ENCODE measurements around the gene NYNRIN. TPM values are rescaled to one million over a fixed set of nuclear protein-coding genes. Genes with fewer than 3 reads are reported as not detected.
"Not testable (repeated sequence)": the region's sequence is repeated elsewhere in the genome, so short reads cannot be mapped to it uniquely, and the experiment has no call there.

Gene NYNRIN
- total RNA-seq, 1 experiment from 2014 or later = 18.7 TPM

- H3K4me1 ChIP-seq (ENCODE audit: insufficient read depth, low read length) = no peaks in the 10 kb centered on the region; the same call in 1 of the 2 replicates
- no peak overlapping the region for H2BK12ac ChIP-seq (ENCODE audit: insufficient read length, low read depth, low read length)
- no peak overlapping the region for H3K27ac Mint-ChIP-seq
- no peak overlapping the region for H2AK5ac ChIP-seq (ENCODE audit: insufficient read length, low read length)
- H2BK15ac ChIP-seq (ENCODE audit: low read depth, low read length) = no peak overlapping the region
- no peak overlapping the region for H3K14ac ChIP-seq (ENCODE audit: insufficient read depth, low read length)
- H3K9ac ChIP-seq (ENCODE audit: extremely low read depth, insufficient read length, low read length) = no peak overlapping the region
- no peak overlapping the region for H2AFZ ChIP-seq (ENCODE audit: low read length)
- no peak overlapping the region for H3K27ac ChIP-seq (ENCODE audit: insufficient read length, low read depth, low read length)
- H3K27me3 ChIP-seq (ENCODE audit: insufficient read depth, low read length) = no peaks in the 10 kb centered on the region
- peaks cover 8% of the 10 kb centered on the region for H3K27me3 Mint-ChIP-seq (ENCODE audit: low read depth)
- TF ChIP-seq, protein P1, sequence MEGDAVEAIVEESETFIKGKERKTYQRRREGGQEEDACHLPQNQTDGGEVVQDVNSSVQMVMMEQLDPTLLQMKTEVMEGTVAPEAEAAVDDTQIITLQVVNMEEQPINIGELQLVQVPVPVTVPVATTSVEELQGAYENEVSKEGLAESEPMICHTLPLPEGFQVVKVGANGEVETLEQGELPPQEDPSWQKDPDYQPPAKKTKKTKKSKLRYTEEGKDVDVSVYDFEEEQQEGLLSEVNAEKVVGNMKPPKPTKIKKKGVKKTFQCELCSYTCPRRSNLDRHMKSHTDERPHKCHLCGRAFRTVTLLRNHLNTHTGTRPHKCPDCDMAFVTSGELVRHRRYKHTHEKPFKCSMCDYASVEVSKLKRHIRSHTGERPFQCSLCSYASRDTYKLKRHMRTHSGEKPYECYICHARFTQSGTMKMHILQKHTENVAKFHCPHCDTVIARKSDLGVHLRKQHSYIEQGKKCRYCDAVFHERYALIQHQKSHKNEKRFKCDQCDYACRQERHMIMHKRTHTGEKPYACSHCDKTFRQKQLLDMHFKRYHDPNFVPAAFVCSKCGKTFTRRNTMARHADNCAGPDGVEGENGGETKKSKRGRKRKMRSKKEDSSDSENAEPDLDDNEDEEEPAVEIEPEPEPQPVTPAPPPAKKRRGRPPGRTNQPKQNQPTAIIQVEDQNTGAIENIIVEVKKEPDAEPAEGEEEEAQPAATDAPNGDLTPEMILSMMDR (conservative IDR thresholded peaks at IDR 0.05) = no peak
- no peak overlapping the region for H4K91ac ChIP-seq (ENCODE audit: insufficient read length, low read depth, low read length)
- no peak overlapping the region for H3K56ac ChIP-seq (ENCODE audit: insufficient read length, low read depth, low read length)
- no peak overlapping the region for H4K5ac ChIP-seq (ENCODE audit: insufficient read length, low read depth, low read length)
- no peak overlapping the region for H2BK20ac ChIP-seq (ENCODE audit: low read depth, low read length, poor library complexity, severe bottlenecking)
- peaks cover 8 to 41% (median 23%) of the 10 kb centered on the region in 3 experiments for H3K36me3 Mint-ChIP-seq (ENCODE audit: insufficient read depth in 1 of 3, low read depth in 3 of 3)
- no peak overlapping the region for H2BK5ac ChIP-seq (ENCODE audit: insufficient read length, low read length)
- H3K4me1 Mint-ChIP-seq = peaks cover 15 to 16% of the 10 kb centered on the region in 2 experiments
- H3K4ac ChIP-seq (ENCODE audit: low read depth, low read length) = no peak overlapping the region
- H3K9me3 Mint-ChIP-seq = no peaks in the 10 kb centered on the region
- no peak overlapping the region for H4K8ac ChIP-seq (replicated peaks; ENCODE audit: insufficient read length, low read depth, low read length)
- no peak for DNase-seq
- H3K4me2 ChIP-seq (ENCODE audit: insufficient read depth, insufficient read length, low read length) = no peak overlapping the region
- no peak overlapping the region for H3K23ac ChIP-seq (ENCODE audit: insufficient read length, low read depth, low read length)
- no CpG with 5 or more reads among the region's 1 CpG for WGBS (ENCODE audit: extremely low coverage, insufficient read length, low lambda C conversion rate)
- H3K23me2 ChIP-seq (ENCODE audit: insufficient read length, low read depth, low read length, poor library complexity, severe bottlenecking) = peaks cover 18% of the 10 kb centered on the region
- no peak overlapping the region for H3K4me3 Mint-ChIP-seq
- no peaks in the 10 kb centered on the region for H4K20me1 ChIP-seq (ENCODE audit: control insufficient read depth, insufficient read depth, insufficient read length)
- H2BK120ac ChIP-seq (ENCODE audit: low read depth, low read length, poor library complexity, severe bottlenecking) = no peak overlapping the region
- no peaks in the 10 kb centered on the region for H3K79me2 ChIP-seq (ENCODE audit: insufficient read depth, low read length)
- no peak overlapping the region for H3K18ac ChIP-seq (ENCODE audit: insufficient read length, low read depth, low read length)
- no peaks in the 10 kb centered on the region for H3K9me3 ChIP-seq (ENCODE audit: control insufficient read depth, low read depth, low read length)
- no peaks in the 10 kb centered on the region for H3K79me1 ChIP-seq (ENCODE audit: insufficient read depth, low read depth, low read length, poor library complexity, severe bottlenecking)
- H3T11ph ChIP-seq (ENCODE audit: low read length) = no peak overlapping the region
These were observed 28.1 kb upstream of the NYNRIN start for GRCh38 chr14:24370748-24371147.

- H3K14ac ChIP-seq (ENCODE audit: insufficient read depth, low read length); H2BK120ac ChIP-seq (ENCODE audit: low read depth, low read length, poor library complexity, severe bottlenecking); H3K18ac ChIP-seq (ENCODE audit: insufficient read length, low read depth, low read length); H3K27ac ChIP-seq (ENCODE audit: insufficient read length, low read depth, low read length); H2AFZ ChIP-seq (ENCODE audit: low read length); H4K5ac ChIP-seq (ENCODE audit: insufficient read length, low read depth, low read length); H2BK15ac ChIP-seq (ENCODE audit: low read depth, low read length); H3K9me3 Mint-ChIP-seq; H3K9ac ChIP-seq (ENCODE audit: extremely low read depth, insufficient read length, low read length); H3T11ph ChIP-seq (ENCODE audit: low read length); H2AK5ac ChIP-seq (ENCODE audit: insufficient read length, low read length); H3K4me3 Mint-ChIP-seq; DNase-seq; H3K56ac ChIP-seq (ENCODE audit: insufficient read length, low read depth, low read length); H4K8ac ChIP-seq (replicated peaks; ENCODE audit: insufficient read length, low read depth, low read length); H4K91ac ChIP-seq (ENCODE audit: insufficient read length, low read depth, low read length); H2BK12ac ChIP-seq (ENCODE audit: insufficient read length, low read depth, low read length); H3K27ac Mint-ChIP-seq; H3K23ac ChIP-seq (ENCODE audit: insufficient read length, low read depth, low read length); H2BK20ac ChIP-seq (ENCODE audit: low read depth, low read length, poor library complexity, severe bottlenecking); H4K20me1 ChIP-seq (ENCODE audit: control insufficient read depth, insufficient read depth, insufficient read length); H3K79me2 ChIP-seq (ENCODE audit: insufficient read depth, low read length); H3K79me1 ChIP-seq (ENCODE audit: insufficient read depth, low read depth, low read length, poor library complexity, severe bottlenecking); H3K27me3 Mint-ChIP-seq (ENCODE audit: low read depth); H3K4me2 ChIP-seq (ENCODE audit: insufficient read depth, insufficient read length, low read length); H3K27me3 ChIP-seq (ENCODE audit: insufficient read depth, low read length); H3K4ac ChIP-seq (ENCODE audit: low read depth, low read length); H2BK5ac ChIP-seq (ENCODE audit: insufficient read length, low read length); H3K9me3 ChIP-seq (ENCODE audit: control insufficient read depth, low read depth, low read length); H3K4me1 ChIP-seq (ENCODE audit: insufficient read depth, low read length): not testable (repeated sequence)
- Mint-ChIP-seq H3K4me1 (peaks cover 18 to 19% of the 10 kb centered on the region in 2 experiments), H3K36me3 (ENCODE audit: insufficient read depth in 1 of 3, low read depth in 3 of 3) (peaks cover 8 to 41% (median 23%) of the 10 kb centered on the region in 3 experiments)
- H3K23me2 ChIP-seq (ENCODE audit: insufficient read length, low read depth, low read length, poor library complexity, severe bottlenecking) = peaks cover 14% of the 10 kb centered on the region
- no CpG with 5 or more reads among the region's 3 CpGs for WGBS (ENCODE audit: extremely low coverage, insufficient read length, low lambda C conversion rate)
These were observed 27.2 kb upstream of the NYNRIN start for GRCh38 chr14:24371605-24372004.
